ENCODE measurements around the gene NEK6.

The NEK6 gene

DNA sequence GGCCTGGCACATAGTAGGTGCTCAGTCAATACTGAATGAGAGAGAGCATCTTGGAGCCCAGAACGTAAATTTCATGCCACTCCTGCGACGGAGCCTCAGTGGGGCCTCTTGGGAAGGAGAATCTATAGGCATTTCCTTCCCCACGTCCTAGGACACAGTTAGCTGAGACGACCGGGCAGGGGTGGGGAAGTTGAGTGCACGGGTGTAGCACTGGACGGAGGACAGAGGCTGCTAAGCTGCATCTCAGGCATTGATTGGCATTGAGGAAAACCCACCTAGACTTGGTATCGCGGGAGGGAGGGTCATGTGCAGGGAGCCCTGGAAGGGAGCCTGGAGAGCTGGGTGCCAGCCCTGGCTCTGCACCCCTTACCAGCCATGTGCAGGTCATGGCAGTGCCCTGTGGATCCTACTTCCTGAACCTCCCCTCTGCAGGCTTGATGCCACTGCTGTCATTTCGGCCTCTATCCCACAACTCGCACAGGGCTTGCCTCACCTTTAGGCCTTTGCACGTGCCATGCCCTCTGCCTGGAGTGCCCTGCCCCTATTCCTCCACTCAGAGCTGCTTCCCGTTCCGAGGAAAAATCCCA is 25.6 kb downstream of the NEK6 start:
- Histone ChIP-seq H2AFZ (ENCODE audit: low read length) (no peak overlapping the region), H3K79me1 (ENCODE audit: low read depth, low read length) (peaks cover 22% of the 10 kb centered on the region), H2BK15ac (ENCODE audit: low read length) (no peak overlapping the region), H3K4ac (ENCODE audit: low read length) (no peak overlapping the region), H3K9ac (ENCODE audit: low read depth, low read length, poor library complexity) (no peak overlapping the region), H3K27ac (replicated peaks; ENCODE audit: low read length) (no peak overlapping the region), H3K4me2 (ENCODE audit: insufficient read depth, low read length, poor library complexity, severe bottlenecking) (no peak overlapping the region), H3K9me3 (replicated peaks in 1 of 2; ENCODE audit: control insufficient read depth in 2 of 2, insufficient read depth in 1 of 2, low read depth in 1 of 2, low read length in 2 of 2) (peaks cover 0 to 5% of the 10 kb centered on the region in 2 donors), H3K4me3 (ENCODE audit: low read length in 2 of 2) (no peak overlapping the region), H2BK5ac (ENCODE audit: low read length) (no peak overlapping the region), H2BK12ac (ENCODE audit: low read length) (no peak overlapping the region), H3K36me3 (replicated peaks in 1 of 2; ENCODE audit: control insufficient read depth in 2 of 2, insufficient read depth in 2 of 2, low read length in 2 of 2) (peaks cover 0 to 14% of the 10 kb centered on the region in 2 donors), H3K4me1 (ENCODE audit: control insufficient read depth in 2 of 2, insufficient read depth in 1 of 2, low read depth in 1 of 2, low read length in 2 of 2) (peaks cover 40 to 46% of the 10 kb centered on the region in 2 donors), H3K27me3 (ENCODE audit: control insufficient read depth in 3 of 3, insufficient read depth in 3 of 3, low read depth in 1 of 3, low read length in 3 of 3) (no peaks in the 10 kb centered on the region), H2BK120ac (ENCODE audit: low read depth, low read length) (no peak overlapping the region), H4K91ac (ENCODE audit: low read depth, low read length, poor library complexity) (no peak overlapping the region), H3K23ac (ENCODE audit: low read depth, low read length, poor library complexity) (no peak overlapping the region), H2AK5ac (ENCODE audit: low read depth, low read length) (peak overlapping the region; percentile 61), H3K18ac (ENCODE audit: low read length) (peak overlapping the region; percentile 51), H4K8ac (ENCODE audit: low read depth, low read length) (peak overlapping the region; percentile 89), H3K14ac (ENCODE audit: low read length) (no peak overlapping the region)
- no peak for DNase-seq (ENCODE audit: low spot score)
- WGBS, 2 donors (ENCODE audit: extremely low coverage in 2 of 2, insufficient read length in 2 of 2, insufficient replicate concordance in 1 of 2) = no CpG with 5 or more reads among the region's 15 CpGs

DNA sequence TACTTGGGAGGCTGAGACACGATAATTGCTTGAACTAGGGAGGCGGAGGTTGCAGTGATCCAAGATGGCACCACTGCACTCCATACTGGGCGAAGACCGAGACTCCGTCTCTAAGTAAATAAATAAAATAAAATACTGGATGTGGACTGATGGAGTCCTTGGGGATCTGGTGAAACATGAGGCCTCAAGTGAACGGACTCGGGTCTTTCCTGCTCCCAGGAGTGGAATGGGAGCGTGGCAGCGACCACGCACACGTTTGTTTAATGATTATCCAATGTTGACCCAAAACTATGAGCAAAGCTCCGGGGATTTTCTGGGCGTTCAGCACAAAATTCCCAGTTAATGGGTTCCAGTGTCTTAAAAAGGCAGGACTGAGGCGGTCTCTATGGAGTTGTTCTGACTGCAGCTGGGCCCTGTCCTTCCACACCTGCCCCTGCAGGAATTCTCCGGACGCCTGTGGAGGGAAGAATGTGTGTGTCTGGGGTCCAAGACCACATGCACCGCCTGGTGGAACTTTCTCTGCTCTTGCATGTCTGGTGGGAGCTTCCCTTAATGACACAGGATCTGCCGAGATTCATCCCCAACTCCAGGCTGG is 26.6 kb downstream of the NEK6 start:
- Histone ChIP-seq H3K4me2 (ENCODE audit: insufficient read depth, low read length, poor library complexity, severe bottlenecking) (no peak overlapping the region), H4K91ac (ENCODE audit: low read depth, low read length, poor library complexity) (no peak overlapping the region), H3K4me3 (ENCODE audit: low read length in 2 of 2) (no peak overlapping the region), H2AK5ac (ENCODE audit: low read depth, low read length) (peak overlapping the region; percentile 13), H3K4ac (ENCODE audit: low read length) (no peak overlapping the region), H3K18ac (ENCODE audit: low read length) (peak overlapping the region; percentile 66), H2BK15ac (ENCODE audit: low read length) (no peak overlapping the region), H2BK120ac (ENCODE audit: low read depth, low read length) (no peak overlapping the region), H3K9me3 (replicated peaks in 1 of 2; ENCODE audit: control insufficient read depth in 2 of 2, insufficient read depth in 1 of 2, low read depth in 1 of 2, low read length in 2 of 2) (peaks cover 0 to 5% of the 10 kb centered on the region in 2 donors), H2BK12ac (ENCODE audit: low read length) (no peak overlapping the region), H3K36me3 (replicated peaks in 1 of 2; ENCODE audit: control insufficient read depth in 2 of 2, insufficient read depth in 2 of 2, low read length in 2 of 2) (peaks cover 0 to 22% of the 10 kb centered on the region in 2 donors), H3K14ac (ENCODE audit: low read length) (peak overlapping the region; percentile 40), H2AFZ (ENCODE audit: low read length) (no peak overlapping the region), H3K79me1 (ENCODE audit: low read depth, low read length) (peaks cover 22% of the 10 kb centered on the region), H3K9ac (ENCODE audit: low read depth, low read length, poor library complexity) (no peak overlapping the region), H3K4me1 (ENCODE audit: control insufficient read depth in 2 of 2, insufficient read depth in 1 of 2, low read depth in 1 of 2, low read length in 2 of 2) (peaks cover 40 to 46% of the 10 kb centered on the region in 2 donors), H3K23ac (ENCODE audit: low read depth, low read length, poor library complexity) (no peak overlapping the region), H3K27me3 (ENCODE audit: control insufficient read depth in 3 of 3, insufficient read depth in 3 of 3, low read depth in 1 of 3, low read length in 3 of 3) (no peaks in the 10 kb centered on the region), H2BK5ac (ENCODE audit: low read length) (no peak overlapping the region), H4K8ac (ENCODE audit: low read depth, low read length) (no peak overlapping the region), H3K27ac (replicated peaks; ENCODE audit: low read length) (peak overlapping the region; percentile 87)
- WGBS, 2 donors (ENCODE audit: extremely low coverage in 2 of 2, insufficient read length in 2 of 2, insufficient replicate concordance in 1 of 2) = no CpG with 5 or more reads among the region's 18 CpGs
- no peak for DNase-seq (ENCODE audit: low spot score)

DNA sequence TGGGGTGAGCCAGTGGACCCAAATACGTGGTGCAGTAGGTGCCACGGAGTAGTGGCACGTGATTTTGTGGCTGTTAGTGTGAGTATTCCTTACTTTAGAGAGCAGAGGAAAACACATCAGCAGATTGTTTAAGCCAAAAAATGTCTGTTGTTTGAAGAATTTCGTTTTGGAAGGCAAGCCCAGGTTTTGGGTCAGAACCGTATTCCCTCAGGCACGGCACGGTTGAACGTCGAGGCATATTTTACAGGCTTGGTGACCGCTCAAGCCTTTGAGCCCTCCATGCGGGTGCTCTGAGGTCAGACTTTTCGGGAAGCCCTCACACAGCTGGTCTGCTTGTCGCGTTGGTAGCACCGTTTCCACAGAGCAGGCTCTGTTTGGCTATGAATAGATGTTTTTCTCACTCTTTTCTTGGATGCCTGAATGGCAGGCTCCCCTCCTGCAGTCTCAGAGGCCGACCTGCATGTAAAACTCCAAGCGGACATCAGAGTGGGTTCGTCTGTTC is 27.2 kb downstream of the NEK6 start:
- Histone ChIP-seq H3K36me3 (replicated peaks in 1 of 2; ENCODE audit: control insufficient read depth in 2 of 2, insufficient read depth in 2 of 2, low read length in 2 of 2) (peaks cover 0 to 24% of the 10 kb centered on the region in 2 donors), H3K27me3 (ENCODE audit: control insufficient read depth in 3 of 3, insufficient read depth in 3 of 3, low read depth in 1 of 3, low read length in 3 of 3) (no peaks in the 10 kb centered on the region), H3K14ac (ENCODE audit: low read length) (no peak overlapping the region), H2BK15ac (ENCODE audit: low read length) (no peak overlapping the region), H3K4me2 (ENCODE audit: insufficient read depth, low read length, poor library complexity, severe bottlenecking) (no peak overlapping the region), H3K9ac (ENCODE audit: low read depth, low read length, poor library complexity) (no peak overlapping the region), H3K4ac (ENCODE audit: low read length) (no peak overlapping the region), H3K79me1 (ENCODE audit: low read depth, low read length) (peaks cover 16% of the 10 kb centered on the region), H2BK120ac (ENCODE audit: low read depth, low read length) (no peak overlapping the region), H2AFZ (ENCODE audit: low read length) (peak overlapping the region; percentile 36), H4K91ac (ENCODE audit: low read depth, low read length, poor library complexity) (no peak overlapping the region), H3K27ac (replicated peaks; ENCODE audit: low read length) (peak overlapping the region; percentile 87), H3K23ac (ENCODE audit: low read depth, low read length, poor library complexity) (no peak overlapping the region), H2AK5ac (ENCODE audit: low read depth, low read length) (peak overlapping the region; percentile 43), H2BK12ac (ENCODE audit: low read length) (no peak overlapping the region), H4K8ac (ENCODE audit: low read depth, low read length) (no peak overlapping the region), H3K18ac (ENCODE audit: low read length) (peak overlapping the region; percentile 78), H3K9me3 (replicated peaks in 1 of 2; ENCODE audit: control insufficient read depth in 2 of 2, insufficient read depth in 1 of 2, low read depth in 1 of 2, low read length in 2 of 2) (peaks cover 0 to 5% of the 10 kb centered on the region in 2 donors), H3K4me1 (ENCODE audit: control insufficient read depth in 2 of 2, insufficient read depth in 1 of 2, low read depth in 1 of 2, low read length in 2 of 2) (peaks cover 40 to 46% of the 10 kb centered on the region in 2 donors), H3K4me3 (ENCODE audit: low read length in 2 of 2) (no peak overlapping the region), H2BK5ac (ENCODE audit: low read length) (no peak overlapping the region)
- no CpG with 5 or more reads among the region's 18 CpGs for WGBS, 2 donors (ENCODE audit: extremely low coverage in 2 of 2, insufficient read length in 2 of 2, insufficient replicate concordance in 1 of 2)
- DNase-seq (ENCODE audit: low spot score) = no peak

DNA sequence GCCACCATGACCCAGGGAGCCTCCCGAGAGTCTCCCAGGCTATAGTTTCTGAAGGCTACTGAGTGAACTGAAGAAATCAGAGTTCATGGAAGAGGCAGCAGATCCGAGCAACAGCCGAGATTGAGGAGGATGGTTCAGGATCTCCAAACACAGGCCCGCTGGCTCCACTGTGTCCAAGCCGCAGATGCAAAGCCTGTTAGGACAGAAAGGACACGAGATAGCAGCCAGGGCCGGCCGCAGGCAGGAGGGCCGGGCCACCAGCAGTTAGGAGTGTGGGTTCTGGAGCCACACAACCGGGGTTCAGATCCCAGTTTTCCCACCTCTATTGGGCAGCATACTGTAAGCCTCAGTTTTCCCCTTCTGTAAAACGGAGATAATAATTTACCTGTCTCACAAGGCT is 27.7 kb downstream of the NEK6 start:
- H3K9me3 ChIP-seq (replicated peaks in 1 of 2; ENCODE audit: control insufficient read depth in 2 of 2, insufficient read depth in 1 of 2, low read depth in 1 of 2, low read length in 2 of 2) = peaks cover 0 to 3% of the 10 kb centered on the region in 2 donors
- H3K27me3 ChIP-seq (ENCODE audit: control insufficient read depth in 3 of 3, insufficient read depth in 3 of 3, low read depth in 1 of 3, low read length in 3 of 3) = no peaks in the 10 kb centered on the region
- H3K23ac ChIP-seq (ENCODE audit: low read depth, low read length, poor library complexity) = peak overlapping the region; percentile 31
- peak overlapping the region; percentile 87 for H3K27ac ChIP-seq (replicated peaks; ENCODE audit: low read length)
- peak overlapping the region; percentile 78 for H3K18ac ChIP-seq (ENCODE audit: low read length)
- H4K91ac ChIP-seq (ENCODE audit: low read depth, low read length, poor library complexity) = no peak overlapping the region
- H3K36me3 ChIP-seq (replicated peaks in 1 of 2; ENCODE audit: control insufficient read depth in 2 of 2, insufficient read depth in 2 of 2, low read length in 2 of 2) = peaks cover 0 to 22% of the 10 kb centered on the region in 2 donors
- H3K14ac ChIP-seq (ENCODE audit: low read length) = no peak overlapping the region
- no peak for DNase-seq (ENCODE audit: low spot score)
- H3K9ac ChIP-seq (ENCODE audit: low read depth, low read length, poor library complexity) = no peak overlapping the region
- no CpG with 5 or more reads among the region's 11 CpGs for WGBS, 2 donors (ENCODE audit: extremely low coverage in 2 of 2, insufficient read length in 2 of 2, insufficient replicate concordance in 1 of 2)
- H3K4me3 ChIP-seq (ENCODE audit: low read length in 2 of 2) = no peak overlapping the region
- H4K8ac ChIP-seq (ENCODE audit: low read depth, low read length) = no peak overlapping the region
- no peak overlapping the region for H3K4ac ChIP-seq (ENCODE audit: low read length)
- H2BK5ac ChIP-seq (ENCODE audit: low read length) = peak overlapping the region; percentile 30
- peak overlapping the region; percentile 43 for H2AK5ac ChIP-seq (ENCODE audit: low read depth, low read length)
- peak overlapping the region; percentile 36 for H2AFZ ChIP-seq (ENCODE audit: low read length)
- peak overlapping the region; percentile 21 for H3K4me2 ChIP-seq (ENCODE audit: insufficient read depth, low read length, poor library complexity, severe bottlenecking)
- peak overlapping the region; percentile 41 for H2BK12ac ChIP-seq (ENCODE audit: low read length)
- peak overlapping the region; percentile 22 for H2BK15ac ChIP-seq (ENCODE audit: low read length)
- H3K79me1 ChIP-seq (ENCODE audit: low read depth, low read length) = peaks cover 13% of the 10 kb centered on the region
- H3K4me1 ChIP-seq (ENCODE audit: control insufficient read depth in 2 of 2, insufficient read depth in 1 of 2, low read depth in 1 of 2, low read length in 2 of 2) = peaks cover 40 to 46% of the 10 kb centered on the region in 2 donors
- no peak overlapping the region for H2BK120ac ChIP-seq (ENCODE audit: low read depth, low read length)

Measured in neuronal stem cell (in vitro differentiated cells).